Skin of body (tissue), 2 donors: ENCODE measurements around the gene BMP2K. TPM values are rescaled to one million over a fixed set of nuclear protein-coding genes. Genes with fewer than 3 reads are reported as not detected.

Source experiments
- DNase-seq: peaks from one replicate; lab custom pipeline; 2025; lab: John Stamatoyannopoulos, UW
- total RNA-seq: library from RNA; depleted of rRNA; stranded (reverse); fragments of >200 nt; gene quantifications from one replicate; pipeline ENCODE4 v1.2.3, GENCODE V29; 2014

Gene BMP2K
- total RNA-seq, 1 donor from 2014 or later, result 48.3 TPM

DNA sequence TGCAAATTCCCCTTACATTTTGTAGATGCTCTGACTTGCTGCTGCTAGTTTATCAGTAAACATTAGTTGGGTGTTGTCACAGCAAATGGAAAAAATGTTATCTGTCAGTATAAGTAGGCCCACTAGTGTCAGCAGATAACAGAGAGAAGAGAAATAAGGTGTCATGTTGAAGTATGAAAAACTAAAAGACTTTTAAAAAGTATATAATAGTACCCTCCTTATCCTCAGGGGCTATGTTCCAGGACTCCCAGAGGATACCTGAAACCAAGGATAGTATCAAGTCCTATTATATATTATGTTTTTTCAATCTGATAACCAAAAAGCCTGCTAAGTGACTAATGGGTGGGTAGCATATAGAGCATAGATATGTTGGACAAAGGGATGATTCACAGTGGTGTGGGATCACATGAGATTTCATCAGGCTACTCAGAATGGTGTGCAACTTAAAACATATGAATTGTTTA, 11.6 kb upstream of the BMP2K start:
- DNase-seq, result no peak

DNA sequence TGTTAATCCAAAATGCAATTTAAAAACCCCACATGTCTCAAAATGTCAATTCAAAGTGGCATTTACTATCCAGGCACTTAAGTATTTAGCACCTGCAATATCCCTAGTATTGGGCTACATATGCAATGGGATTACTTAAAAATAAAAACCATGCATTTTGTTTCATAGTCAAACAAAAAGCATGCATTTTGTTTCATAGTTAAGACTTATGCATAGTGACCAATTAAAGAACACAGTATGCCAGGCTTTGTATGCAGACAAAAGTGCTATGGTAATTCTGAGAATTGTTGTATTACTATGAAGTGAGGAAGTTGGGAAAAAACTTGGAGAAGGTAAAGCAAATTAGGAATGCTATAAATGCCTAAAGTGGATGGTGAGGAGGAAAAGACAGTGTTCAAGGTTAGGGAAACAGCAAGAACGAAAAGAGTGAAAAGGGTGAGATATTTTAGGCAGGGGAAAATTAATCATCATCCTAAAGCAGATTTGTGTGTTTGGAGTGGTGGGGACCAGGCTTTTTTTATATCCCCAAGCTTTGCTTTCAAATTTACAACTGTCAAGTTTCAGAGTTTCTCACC, 10.6 kb upstream of the BMP2K start:
- DNase-seq, result no peak

DNA sequence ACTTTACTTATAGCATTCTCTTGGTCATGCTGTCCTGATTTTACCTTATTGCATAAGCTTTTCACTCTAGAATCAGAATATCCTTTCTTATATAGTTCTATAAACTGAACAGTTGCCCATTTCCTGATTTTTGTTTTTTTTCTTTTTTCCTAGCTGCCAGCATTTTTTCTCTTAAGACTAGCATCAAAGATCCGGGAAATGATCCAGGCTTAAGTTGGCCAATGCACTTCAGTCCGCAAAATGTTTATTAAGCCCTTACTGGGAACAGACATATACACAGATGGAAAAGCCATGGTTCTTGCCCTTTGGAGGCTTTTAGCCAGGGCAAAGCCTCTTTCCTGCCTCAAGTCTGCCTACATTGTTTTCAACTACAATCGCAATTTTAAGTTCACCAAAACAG, 10.1 kb upstream of the BMP2K start:
- DNase-seq, result peak; percentile 8

DNA sequence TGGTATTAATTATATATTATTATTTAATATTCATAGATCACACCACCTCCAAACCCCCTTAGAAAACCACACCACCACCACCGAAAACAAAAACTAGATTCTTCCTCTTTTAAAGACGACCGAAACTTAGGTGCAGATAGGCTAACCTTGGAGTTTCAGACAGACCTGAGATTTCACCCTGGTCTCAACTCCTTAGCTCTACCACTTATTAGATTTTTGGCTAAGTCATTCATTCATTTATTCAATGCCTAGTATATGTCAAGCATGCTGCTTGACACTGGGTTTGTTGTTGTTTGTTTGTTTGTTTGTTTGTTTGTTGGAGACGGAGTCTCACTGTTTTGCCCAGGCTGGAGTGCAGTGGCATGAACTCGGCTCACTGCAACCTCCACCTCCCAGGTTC, 9.5 kb upstream of the BMP2K start:
- no peak for DNase-seq

DNA sequence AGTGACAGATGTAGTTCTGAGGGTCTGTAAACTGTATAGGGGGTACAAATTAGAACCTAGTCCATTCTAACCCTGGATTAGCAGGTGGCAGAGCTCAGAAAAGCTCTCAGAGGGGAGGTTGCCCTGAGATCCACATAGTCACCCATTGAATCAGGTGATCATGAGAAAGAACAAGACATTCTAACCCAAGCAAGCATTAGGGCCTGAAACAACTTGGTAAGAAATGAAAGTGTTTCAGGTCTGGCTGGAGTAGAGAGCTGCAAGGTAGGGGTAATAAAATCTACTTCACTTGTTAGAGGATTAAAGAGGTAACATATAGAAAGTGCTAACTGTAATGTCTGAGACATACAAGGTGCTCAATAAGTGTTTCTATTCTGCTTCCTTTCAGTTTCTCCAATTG, 8.8 kb upstream of the BMP2K start:
- DNase-seq, result no peak

DNA sequence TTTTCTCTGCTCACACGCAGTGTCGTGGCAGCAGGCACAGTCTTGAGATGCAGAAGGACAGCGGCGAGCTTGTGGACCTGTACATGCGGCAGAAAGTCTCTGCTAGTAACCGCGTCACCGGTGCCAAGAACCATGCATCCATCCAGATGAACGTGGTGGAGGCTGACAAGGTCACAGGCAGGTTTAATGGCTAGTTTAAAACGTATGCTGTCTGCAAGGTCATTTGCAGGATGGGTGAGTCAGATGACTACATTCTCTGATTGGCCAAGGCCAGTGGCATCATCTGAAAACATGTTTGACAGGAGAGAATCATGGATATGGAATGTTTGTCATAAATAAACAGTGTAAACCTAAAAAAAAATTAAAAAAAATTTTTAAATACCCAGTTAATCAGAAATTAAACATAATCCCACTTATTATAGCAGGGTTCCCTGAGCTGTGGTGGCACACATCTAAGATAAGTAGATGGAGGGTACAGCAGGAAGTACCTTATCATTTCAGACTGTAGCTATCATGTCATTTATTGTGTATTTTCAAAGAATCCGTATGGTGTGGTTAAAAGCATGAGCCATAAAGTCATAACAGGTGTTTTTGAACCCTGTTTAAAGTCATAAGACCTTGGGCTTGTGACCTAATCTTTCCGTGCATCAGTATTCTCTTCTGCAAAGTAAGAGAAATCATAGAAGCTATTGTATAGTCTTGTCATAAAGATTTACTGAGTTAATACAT, 7.5 kb upstream of the BMP2K start:
- no peak for DNase-seq

DNA sequence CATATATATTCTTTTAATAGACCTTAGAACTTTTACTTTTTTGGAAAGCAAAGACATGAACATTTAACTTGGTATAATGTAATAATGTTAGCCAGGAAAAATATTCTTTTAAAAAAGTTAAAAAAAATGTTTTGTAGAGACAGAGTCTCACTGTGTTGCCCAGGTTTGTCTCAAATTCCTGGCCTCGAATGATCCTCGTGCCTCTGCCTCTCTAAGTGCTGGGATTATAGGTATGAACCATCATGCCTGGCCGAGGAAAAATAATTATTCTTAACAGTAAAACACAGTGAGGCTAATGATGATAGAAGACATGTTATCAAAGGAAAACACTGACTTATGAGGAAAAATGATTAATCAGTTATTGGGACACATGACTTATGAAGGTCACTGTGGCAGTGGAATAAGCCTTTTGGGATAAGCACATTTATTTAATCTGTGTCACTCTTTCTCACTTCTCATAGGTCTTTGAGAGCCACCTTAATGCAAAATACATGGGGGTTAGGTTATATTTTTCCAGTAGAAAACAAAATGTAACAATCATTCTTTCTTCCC, 6.0 kb upstream of the BMP2K start:
- DNase-seq, result no peak

DNA sequence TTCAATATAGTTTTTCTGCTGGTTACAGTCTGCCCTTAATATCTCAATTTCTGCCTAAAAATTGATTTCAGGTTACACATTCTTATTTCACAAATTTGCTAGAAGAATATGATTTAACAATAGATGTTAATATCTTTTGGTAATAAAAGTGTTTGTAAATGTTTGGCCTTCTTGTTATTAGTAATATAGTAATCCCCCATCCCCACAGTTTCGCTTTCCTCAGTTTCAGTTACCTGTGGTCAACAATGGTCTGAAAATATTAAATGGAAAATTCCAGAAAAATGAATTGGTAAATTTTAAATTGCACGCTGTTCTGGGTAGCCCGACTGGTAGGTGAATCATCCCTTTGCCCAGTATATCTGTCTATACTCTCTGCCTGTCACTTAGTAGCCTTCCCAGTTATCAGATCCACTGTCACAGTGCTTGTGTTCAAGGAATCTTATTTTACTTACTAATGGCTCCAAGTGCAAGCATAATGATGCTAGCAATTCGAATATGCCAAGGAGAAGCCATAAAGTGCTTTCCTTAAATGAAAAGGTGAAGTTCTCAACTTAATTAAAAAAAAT, 3.5 kb upstream of the BMP2K start:
- no peak for DNase-seq

DNA sequence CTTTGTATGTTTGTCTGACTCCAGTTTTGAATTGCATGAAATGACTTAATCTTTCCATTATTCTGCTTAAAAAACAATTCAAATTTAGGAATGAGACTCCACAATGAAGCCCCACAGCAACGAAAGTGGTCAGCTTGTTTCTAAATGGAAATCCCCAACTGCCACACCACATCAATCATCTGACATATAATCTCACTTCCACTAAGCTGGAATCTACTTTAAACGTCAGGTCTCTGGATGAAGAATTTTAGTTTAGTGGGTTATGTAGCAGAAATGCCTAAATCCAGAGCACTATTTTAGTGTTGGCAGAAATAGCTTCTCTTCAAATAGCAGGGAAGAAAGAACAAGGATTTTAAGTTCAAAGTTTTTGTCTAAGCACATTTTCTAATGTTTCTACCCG, 1.7 kb upstream of the BMP2K start:
- DNase-seq, result no peak

DNA sequence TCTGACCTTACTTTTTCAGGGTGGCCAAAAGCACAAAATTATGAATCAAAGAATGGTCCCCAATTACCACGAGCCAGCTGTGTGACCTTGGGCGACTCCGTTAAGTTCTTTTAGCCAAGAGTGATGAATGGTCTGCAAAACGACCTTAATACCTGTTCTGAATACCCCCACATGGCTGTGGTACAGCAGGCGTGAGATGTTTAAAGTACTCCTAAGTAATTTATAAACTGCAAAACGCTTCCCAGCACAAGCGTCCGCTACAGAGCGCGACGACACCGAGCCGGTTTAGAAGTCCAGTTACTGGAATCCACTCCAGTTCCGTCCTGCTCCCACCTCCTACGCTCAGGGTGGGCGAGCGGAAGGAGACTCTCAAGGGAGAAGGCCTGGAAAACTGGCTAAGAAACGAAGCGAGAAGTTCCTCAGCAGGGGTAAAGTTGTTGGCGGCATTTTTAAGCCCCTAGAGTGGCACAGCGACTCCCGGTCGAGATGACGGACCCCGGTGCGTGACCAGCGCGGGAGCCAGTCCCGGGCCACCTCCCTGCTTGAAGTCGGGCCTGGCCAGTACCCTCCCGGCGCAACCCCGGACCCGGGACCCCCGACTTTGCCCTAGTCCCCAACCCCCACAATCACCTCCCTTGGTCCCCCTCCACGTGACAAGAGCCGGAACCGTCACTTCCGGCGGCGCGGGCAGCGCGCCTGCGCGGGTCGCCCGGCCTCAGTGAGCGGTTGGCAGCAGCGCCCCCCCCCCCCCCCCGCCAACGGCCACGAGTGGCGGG, 659 bp upstream of the BMP2K start:
- DNase-seq, result peak; percentile 78

DNA sequence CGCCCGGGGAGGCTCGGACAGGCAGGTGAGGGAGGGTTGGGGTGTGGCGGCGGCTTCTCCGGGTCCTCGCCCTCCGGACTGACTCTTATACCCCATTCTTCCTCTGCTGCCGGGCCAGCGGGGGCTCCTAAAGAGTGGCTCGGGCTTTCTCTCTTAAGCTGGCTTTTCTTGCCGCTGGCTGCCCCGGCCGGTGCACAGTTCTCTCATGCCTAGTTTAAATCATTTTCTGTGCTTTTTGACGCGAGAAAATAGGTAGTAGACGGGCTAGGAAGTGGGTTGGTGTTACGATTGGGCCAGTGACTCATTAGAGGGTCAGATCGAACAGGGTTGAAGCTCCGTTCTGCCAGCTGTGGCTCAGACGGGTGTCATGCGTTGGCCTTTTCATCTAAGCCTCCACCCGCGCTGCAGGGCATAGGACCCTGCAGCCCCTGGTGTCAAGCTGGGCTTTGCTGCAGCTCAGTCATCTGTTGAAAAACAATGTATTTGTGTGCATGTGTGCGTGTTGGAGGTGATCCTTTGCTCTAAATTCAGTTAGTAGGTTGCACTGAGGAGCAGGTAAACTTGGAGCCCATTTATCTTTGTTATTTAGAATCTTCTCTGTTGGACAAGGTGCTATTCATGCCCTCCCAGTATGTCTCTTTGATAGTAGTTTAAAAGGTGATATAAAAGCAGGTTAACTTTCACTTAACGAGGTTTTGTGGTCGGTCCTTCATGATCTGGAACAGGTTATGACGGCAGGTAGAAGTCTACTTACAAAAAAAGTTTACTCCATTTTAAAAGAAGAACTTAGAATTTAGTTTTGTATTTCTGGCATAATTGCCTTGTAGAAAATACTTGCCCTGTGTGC, 802 bp downstream of the BMP2K start:
- DNase-seq, result peak; percentile 13

DNA sequence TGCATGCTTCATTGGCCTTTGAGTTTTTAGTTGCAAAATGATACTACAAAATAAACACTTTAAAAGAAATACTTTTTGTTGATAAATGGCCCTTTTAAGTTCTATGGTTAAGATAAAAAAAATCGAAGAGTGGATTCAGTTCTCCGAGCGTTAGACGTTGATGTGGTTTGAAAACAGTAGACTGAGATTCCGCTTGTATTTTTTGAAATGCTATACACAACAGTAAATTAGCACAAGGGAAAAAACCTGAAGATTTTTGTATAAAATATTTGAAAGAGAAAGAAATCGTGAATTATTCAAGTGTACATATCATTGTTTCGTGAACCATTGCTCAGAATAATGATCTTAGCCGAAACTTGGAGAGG, 1.4 kb downstream of the BMP2K start:
- DNase-seq, result no peak

DNA sequence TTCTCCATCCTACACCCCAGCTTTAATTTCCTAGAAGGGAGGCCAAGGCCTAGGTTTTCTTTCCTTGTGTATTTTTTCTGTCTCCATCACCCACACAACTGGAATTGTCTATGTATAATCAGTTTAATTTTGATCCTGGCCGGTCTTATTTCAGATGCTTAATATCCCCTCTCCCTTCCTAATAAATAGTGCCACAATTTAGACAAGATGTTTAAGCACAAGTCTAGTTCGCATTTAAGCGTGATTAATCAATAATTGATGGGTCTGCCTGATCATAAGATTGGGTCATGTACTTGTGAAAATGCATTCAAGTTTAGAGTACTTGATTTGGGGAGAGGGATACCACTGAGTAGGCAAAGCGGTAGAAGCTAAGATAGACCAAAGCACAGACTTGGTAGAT, 2.4 kb downstream of the BMP2K start:
- no peak for DNase-seq

DNA sequence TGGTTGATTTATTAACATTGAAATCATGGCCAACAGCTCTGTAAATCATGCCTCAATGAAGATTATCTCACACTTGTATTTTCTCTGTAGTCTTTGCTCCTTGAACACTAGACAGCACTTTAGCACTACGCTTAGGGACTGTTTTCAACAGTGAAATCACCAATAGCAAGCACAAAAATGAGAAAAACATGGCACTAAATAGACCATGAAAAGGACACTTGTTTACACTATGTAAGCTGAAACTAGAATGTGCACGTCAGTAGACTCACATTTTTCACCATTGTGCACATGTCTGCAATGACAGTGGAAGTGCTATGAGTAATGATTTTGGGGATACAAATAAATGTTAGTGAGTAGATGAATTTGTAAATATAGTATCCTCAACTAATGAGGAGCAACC, 3.1 kb downstream of the BMP2K start:
- peak; percentile 11 for DNase-seq

DNA sequence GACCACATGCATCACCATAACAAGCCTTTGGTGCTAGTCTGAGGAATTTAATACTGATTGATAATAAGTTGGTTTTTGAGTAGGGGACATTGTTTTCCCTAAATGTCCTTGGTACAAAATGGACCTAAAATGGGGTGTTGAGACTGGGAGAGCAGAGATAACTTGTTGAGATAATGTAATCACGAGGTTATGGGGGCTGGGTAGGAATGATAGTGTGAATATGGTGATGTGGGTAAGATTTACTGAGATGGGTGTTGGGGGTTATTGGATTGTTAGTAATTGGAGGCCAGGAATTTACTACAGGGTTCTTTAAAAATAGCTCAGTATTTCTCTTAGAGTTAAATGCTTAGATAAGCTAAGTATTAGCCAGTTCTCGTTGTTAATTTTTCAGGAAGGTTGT, 3.9 kb downstream of the BMP2K start:
- no peak for DNase-seq

DNA sequence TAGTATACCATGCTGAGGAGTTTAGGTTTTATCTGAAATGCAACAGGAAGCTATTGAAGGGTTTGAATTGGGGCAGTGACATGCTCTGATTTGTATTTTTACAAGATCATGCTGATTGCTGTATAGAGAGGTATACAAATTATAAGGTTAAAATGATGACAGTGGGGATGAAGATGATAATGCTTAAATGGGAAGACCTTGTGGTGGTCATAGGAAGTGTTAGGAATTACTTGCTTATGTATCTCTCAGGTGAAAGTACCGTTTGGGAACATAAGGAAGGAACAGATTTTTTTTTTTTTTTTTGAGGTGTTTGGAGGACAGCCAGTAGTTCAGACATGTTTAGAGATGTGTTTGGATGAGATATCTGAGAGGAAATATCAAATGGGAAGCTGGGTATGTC, 5.0 kb downstream of the BMP2K start:
- DNase-seq, result no peak

DNA sequence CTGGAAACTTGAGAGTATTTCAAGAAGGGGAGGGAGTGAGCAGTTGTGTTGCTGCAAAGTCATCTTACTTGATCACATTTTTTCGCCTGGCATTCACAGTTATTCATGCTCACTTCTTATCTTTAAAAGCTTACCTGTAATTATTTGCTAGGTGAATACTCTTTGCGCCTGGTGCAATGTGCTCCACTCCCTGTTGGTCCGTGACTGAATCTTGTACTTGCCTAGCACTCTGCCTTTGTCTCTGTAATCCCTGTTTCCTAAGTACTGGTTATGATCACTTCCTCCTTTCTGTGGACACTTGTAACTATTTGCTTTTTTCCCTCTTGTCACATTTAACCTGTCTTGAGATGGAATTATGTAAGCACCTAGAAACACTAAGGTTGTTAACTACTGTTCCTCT, 5.8 kb downstream of the BMP2K start:
- DNase-seq, result no peak

DNA sequence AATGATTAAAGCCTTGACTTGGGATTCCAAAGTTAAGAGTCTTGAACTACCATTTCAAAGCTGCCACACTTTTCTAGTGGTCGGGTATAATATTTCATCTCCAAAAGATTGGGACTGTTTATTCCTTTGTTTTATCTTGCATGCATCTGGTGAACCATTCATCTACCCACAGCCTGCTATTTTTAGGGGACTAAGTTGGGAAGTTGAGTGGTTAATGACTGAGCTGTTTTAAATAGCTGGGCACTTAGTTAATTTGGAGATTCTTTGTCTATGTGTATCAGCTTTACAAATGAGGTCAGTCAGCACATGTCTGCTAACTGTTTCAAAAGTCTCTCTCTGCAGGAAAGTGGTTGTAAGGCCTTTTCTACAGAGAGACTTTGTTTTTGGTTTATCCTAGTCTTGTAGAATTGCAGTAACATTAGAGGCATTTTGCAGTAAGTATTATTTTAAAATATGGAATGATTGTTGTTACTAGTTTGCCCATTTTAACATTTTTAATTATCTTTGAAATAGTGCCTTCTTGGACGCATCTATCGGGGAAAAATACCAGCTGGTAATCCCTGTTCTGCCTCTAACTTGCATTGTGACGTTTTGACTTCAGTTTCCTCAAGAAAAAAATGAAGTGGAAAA, 8.2 kb downstream of the BMP2K start:
- DNase-seq, result peak; percentile 46

DNA sequence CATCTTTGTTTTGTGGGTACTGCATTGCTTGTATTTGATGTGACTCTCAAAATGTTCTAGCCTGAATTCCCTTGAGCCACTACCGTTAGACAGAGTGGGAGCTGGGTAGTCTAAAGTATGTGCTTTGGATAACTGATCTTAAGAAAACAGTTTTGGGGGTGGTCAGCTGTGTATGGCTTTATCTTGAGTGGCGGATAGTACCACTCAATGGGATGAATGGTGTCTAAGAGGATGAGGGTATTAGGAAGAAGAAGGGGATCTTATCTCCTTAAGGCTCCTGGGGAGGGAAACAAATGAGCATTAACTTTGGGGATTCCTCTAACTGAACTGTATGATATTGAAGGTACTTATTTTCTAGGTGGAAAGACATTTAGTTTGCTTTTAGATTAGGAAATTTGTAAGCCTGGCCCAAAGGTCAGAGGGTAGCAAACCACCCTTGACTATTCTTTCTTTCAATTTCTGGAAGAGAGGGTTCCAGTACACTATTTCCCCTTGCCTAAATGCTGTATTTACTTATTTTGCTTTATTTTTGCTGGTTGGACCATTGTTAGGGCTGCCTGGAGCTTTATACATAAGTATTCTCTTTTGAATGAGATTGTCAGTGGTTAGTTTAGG, 11.3 kb downstream of the BMP2K start:
- DNase-seq, result no peak
